Activated CD8-positive, alpha-beta memory T cell treated with anti-CD3 and anti-CD28 coated beads, Interleukin-2, amount 50 U/mL, for 24 hours (primary cell): Measurements from ENCODE around the gene NEMP1.
"Not testable (repeated sequence)": the region's sequence is repeated elsewhere in the genome, so short reads cannot be mapped to it uniquely, and the experiment has no call there.

Source experiments
- DNase-seq: peaks from one replicate; pipeline ENCODE4 v3.0.0-alpha.2; 2020; ENCODE audit errors: extremely low read depth

Gene NEMP1

GRCh38 chr12:57029457-57029856, 49.1 kb downstream of the NEMP1 start:
- no peak for DNase-seq

DNA sequence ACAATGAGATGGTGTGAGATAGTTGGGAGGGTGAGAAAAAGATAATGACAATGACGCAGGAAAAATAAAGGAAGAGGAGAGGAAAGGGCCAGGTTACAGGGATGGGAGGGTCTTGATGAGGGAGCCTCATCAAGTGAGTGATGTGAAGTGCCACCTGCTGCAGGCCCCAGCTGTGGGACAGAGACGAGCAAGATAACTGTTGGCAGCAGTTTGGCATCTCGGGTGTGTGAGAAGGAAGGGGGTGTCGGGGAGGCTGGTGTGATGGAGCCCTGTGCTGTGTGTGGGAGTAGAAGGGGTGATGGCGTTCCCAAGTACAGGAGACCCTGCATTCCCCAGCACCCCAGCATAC, 50.8 kb downstream of the NEMP1 start:
- DNase-seq: no peak

DNA sequence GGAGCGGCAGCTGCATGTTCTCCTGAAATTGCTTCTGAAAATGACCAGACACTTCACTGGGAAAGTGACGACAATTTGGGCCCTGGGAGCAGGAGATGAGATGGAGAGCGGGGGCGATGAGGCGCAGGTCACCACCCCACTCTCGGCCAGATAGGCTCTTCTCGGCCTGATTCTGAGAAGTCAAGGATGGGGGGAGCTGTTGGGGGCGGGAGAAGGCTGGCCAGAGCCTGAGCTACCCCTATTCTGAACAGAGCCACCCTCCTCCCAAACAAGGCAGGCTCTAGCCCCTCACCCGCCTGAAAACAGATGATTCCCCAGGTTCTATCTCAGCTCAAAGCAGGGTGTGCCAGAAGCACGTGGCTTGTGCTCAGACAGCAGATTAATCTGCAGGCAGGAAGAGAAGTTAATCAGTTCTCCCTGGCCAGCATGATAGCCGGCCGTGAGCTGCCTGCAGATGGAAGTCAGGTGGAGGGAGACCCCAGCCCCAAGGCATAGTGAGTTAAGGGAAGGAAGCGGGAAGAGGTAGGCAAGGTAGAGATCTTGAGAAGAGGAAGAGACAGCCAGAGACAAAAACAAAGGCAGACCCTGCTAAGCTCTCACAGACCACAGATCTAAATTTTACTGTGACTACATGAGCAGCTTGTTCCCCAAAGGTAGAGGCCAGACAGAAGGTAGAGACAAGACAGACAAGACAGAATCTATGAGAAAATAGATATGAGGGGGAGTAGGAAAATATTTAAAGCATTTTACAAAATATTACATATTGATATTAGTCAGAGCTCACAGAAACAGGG, 51.4 kb downstream of the NEMP1 start:
- DNase-seq: no peak

DNA sequence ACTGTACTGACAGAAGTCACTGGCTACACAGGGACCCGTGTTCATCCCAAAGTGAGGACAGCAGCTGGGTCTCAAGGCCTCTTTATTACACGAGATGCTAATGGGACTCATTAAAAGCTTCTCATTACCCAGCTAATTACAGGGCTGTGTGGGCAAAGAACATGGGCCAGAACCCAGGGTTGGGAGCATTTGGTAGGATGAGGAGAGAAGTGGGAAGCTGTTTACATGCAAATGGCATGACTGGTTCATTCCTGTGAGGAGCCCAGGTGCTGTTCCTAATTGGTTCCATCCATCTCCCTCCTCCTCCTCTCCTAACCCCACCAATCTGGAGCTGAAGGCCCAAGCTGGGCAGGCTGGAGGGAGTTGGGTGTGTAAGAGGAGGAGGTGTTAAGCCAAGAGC, 53.4 kb downstream of the NEMP1 start:
- no peak for DNase-seq

GRCh38 chr12:57022324-57022723, 56.3 kb downstream of the NEMP1 start:
- DNase-seq: not testable (repeated sequence)

DNA sequence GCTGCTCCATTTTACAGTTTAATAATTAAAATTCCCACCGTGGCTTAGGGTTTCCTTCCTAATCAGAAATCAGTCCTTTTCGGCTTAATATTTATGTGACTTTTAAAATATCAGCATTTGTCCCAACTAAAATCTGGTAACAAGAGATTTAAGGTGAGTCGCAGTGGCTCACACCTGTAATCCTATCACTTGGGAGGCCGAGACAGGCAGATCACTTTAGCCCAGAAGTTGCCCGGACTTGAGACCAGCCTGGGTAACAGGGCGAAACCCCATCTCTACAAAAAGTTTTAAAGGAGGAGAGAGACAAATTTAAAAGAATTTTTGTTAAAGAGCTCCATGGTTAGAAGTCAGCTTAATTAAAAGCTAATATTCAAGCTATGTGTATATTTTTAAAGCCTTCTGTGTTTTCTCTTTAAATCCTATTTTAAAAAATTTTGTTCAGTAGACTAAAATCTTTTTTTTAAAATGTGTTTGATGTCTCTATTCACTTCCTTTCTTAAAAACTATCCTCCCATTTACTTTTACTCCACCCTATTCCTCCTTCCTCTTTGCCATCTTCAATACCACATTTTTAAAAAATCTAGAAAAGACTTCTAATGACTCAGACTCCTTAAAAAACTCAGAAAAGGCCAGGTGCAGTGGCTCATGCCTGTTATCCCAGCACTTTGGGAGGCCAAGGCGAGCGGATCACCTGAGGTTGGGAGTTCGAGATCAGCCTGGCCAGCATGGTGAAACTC, 58.4 kb downstream of the NEMP1 start:
- no peak for DNase-seq

GRCh38 chr12:57018906-57019305, 59.7 kb downstream of the NEMP1 start:
- no peak for DNase-seq

DNA sequence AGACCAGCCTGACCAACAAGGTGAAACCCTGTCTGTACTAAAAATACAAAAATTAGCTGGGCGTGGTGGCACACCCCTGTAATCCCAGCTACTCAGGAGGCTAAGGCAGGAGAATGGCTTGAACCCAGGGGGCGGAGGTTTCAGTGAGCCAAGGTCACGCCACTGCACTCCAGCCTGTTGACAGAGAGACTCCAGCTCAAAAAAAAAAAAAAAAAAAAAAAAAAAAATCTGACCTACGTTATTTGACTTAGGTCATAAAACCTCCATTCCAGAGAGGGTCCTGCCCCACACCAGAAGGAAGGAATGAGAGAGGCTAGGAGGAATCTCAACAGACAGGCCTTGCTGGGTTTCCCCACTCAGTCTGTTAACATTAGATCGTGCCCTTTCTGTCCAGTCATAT, 60.2 kb downstream of the NEMP1 start:
- DNase-seq: not testable (repeated sequence)

DNA sequence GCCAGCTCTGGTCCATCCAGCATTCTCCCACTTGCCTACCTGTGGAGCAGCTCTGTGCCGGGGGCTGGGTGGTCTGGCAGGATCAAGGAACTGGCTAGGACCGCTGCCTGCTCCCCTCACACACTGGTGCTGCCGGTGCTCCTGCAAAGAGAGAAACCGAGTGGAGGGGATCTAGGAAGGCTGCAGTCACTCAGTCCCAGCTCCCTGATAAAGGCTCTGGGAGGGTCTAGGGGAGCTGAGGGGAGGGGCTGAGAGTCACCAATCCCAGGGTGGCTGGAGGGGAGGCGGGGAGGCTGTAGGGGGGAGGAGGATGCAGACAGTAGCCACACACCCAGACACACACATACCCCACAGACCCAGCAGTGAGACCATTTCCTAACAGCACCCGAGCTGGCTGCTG, 62.2 kb downstream of the NEMP1 start, which contains the start of gene TAC3:
TSS of gene TAC3 (minus strand) at position 182 of the 400 bp plus-strand sequence. CDS start 732 bp downstream, outside the sequence.
- no peak for DNase-seq

DNA sequence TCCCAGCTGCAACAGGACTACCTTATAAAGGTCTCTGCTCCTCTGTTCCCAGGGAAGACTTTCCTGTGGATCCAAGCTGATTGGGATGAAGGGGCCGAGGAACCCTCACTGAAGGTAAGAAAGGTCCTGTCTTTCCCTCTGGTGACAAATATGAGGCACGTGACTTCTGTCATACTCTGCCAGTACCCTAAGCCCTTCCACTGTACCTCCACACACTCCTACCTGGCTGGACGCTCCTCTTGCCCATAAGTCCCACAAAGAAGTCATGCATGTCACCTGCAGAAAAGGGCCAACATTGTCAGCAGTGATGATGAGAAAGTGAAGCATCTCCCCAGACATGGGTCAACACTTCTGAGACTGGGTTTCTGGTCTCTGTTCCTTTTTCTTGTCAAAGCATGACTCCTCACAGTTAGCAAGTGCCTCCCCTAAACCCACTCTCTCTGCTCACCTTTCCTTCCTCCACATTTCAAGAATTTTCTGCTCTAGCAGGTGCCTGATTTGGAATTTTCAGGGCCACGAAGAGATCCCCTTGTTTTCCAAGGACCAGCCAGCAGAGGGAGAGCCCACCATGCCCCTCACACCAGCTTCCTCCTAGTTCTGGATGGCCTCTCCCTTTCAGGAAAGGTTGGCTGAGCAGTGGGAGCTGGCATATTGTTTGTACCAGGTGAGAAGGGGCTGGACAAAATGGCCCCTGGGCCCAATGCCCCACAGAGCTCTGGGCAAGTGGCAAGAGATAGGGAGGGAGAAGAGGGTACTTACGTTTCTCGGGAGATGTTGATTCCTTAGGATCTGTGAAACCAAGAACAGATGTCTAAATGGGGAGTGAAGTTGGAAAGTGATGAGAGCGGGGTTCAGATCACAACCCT, 65.8 kb downstream of the NEMP1 start:
- no peak for DNase-seq

DNA sequence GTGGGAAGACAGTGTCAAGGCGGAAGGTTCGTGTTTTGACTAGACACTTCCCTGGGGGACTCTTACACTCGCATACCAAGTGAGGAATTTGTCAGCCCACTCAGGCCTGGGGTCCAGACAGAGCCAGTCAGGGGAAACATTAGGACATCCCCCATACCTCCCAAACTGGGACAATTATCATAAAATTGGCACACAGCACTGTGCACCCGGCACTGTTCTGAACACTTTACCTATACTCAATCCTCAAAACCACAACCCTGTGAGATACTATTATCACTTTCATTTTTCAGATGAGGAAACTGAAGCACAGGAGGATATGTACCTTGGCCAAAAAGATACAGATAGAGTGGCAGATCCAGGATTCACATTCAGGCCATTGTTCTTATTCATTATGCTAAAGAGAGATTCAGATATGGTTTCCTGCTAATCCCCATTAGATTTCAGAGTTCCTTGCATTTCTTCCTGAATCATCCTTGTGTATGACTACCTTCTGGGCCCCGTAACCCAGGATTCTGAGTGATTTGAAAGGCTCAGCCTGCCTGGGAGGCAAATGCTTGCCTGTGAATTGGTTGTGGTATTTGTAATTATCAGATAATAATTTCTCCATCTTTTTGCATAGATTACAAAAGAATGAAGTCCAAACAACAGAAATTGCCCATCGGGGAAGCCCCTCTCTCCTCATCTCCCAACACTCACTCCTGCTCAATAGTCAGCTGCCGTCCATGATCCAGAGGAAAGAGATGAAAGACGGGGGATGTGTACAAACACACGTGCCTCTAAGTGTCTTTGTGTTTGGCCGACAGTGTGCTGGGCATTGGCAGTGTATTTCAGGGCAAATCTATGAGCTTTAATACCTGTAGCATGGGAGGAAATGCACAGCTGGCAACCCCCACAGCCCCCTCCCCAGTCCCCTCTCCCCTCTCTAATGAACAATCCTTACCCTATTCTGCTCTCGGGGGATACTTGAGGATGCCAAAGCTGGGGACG, 66.9 kb downstream of the NEMP1 start:
- no peak for DNase-seq

DNA sequence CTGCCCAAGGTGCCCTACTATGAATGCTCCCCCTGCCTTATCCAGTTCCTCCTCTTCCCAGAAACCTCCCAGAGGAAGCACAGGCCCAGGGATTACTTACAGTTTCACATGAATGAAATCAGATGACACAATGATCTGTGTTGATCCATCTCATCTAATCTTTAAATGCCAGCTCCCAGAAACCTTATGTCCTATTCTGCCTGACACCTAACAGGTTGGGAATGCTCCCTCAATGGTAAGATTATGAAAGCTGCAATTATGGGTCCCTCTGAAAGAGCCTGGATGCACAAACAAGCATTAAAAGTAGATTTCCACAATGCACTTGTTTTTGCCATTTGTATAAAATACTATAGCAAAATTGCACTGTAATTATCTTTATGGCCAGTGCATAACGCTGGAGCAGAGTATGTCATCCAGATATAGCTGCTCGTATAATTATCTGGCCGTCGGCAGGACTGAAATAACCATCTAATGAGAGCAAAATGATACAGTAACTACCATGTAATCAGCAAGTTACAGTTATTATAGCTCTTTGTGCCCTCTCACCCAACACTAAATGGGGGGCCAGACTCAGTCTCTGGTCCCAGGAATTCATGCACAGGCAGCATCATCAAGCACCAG, 67.9 kb downstream of the NEMP1 start:
- no peak for DNase-seq

- DNase-seq: no peak
Measured at GRCh38 chr12:57009949-57010626, 68.5 kb downstream of the NEMP1 start.

DNA sequence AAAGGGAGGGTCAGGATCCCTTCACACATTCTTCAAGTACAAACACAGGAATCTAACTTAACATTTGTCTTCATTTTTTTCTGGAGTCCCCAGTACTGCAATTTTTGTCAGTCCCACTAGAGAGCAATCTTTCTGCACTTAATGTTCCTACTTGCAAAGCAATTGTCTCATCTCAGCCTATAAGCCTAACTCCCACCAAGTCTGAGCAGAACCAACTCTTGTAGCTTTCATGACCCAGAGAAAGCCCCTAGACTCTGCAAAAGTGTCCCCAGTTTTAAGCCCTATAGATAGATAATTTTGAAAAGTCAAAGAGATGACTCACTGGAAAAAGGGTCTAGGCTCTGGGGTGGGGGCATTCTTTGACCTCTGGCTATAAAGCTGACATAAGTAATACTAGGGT, 70.4 kb downstream of the NEMP1 start:
- no peak for DNase-seq

- DNase-seq: no peak
Measured at GRCh38 chr12:57006809-57007475, 71.6 kb downstream of the NEMP1 start.

DNA sequence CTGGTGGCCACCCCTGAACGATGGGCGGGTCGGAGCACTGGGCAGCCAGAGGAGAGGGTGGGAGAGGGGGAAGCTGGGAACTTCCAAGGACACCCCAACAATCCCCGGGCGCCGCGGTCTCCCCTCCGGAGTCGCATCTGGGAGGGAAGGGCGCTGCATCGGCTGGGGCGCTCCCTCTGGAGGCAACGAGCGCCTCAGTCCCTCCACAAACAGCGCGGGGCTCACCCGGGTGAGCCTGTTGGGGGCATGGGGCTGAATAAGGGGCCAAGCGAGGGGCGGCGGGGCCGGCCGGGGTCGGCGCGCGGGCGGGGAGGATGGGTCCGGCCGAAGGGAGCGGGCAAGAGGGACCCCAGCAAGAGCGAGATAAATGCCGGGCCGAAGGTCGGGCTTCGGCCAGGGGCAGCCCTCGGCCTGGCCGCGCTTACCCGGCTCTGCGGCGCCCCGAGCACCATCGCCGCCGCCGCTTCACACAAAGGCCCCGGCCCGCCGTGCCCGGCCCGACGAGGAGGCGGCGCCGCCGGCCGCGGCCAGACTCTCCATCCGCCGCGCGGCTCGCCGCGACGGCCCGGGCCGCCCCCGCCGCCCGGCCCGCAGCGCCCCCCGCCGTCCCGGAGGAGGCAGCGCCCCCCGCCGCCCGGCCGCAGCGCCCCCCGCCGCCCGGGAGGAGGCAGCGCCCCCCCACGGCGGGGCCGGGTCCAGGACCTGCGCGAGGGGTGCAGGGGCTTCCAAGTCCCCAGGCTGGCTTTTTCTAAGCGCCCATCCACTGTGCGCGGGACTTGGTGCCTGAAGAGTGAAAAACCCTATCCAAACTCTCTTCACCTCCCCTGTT, 72.4 kb downstream of the NEMP1 start, which contains the start of gene ZBTB39:
TSS of gene ZBTB39 (minus strand) at position 567 of the 829 bp plus-strand sequence. CDS start 1,629 bp downstream, outside the sequence.
- no peak for DNase-seq
